Muscle of leg (tissue), 11 donors: ENCODE results near the gene SLC9A7. TPM values are rescaled to one million over a fixed set of nuclear protein-coding genes. Genes with fewer than 3 reads are reported as not detected.

Experiments
- DNase-seq: peaks from one replicate; pipeline ENCODE4 v3.0.0; 2013
- H3K27ac ChIP-seq: one replicate; pipeline ENCODE4 v1.5.1; 2013; ENCODE audit warnings: mild to moderate bottlenecking, low read length, control low read depth
- H3K27me3 ChIP-seq: one replicate; pipeline ENCODE4 v1.6.1; 2013; ENCODE audit warnings: low read length; ENCODE audit not compliant: control insufficient read depth, insufficient read depth
- H3K36me3 ChIP-seq: one replicate; pipeline ENCODE4 v1.6.1; 2013; ENCODE audit warnings: low read length; ENCODE audit not compliant: control insufficient read depth, insufficient read depth
- H3K4me1 ChIP-seq: one replicate; pipeline ENCODE4 v1.6.1; 2013; ENCODE audit warnings: low read length; ENCODE audit not compliant: control insufficient read depth, insufficient read depth
- H3K4me3 ChIP-seq: one replicate; pipeline ENCODE4 v1.5.1; 2013; ENCODE audit warnings: low read length, control low read depth
- H3K9me3 ChIP-seq: replicated peaks from 2 replicates; pipeline ENCODE4 v1.6.1; 2013; ENCODE audit warnings: low read depth, low read length; ENCODE audit not compliant: control insufficient read depth
- WGBS: methylation state at CpG from one replicate; pipeline ENCODE4 v1.1.5; 2013; ENCODE audit warnings: missing lambda C conversion rate; ENCODE audit not compliant: insufficient coverage; 5-methylcytosine and 5-hydroxymethylcytosine counted together
- polyA plus RNA-seq, 8 donors: library from polyadenylated mRNA; unstranded; fragments of 120-200 nt; gene quantifications; one replicate each; pipeline versions ENCODE4 v1.2.1 to v1.2.3, GENCODE V29; 2013; ENCODE audit warnings: inconsistent platforms in 1 of 8, low replicate concordance in 1 of 8; ENCODE audit not compliant: insufficient read length in 8 of 8, insufficient read depth in 1 of 8
- total RNA-seq: library from RNA; stranded (reverse); fragments of 120-200 nt; gene quantifications from one replicate; pipeline ENCODE4 v1.2.4, GENCODE V29; 2013

The SLC9A7 gene
- total and polyA plus RNA-seq, 9 donors: 5.4 to 12.3 (median 6.7) TPM

GRCh38 chrX:46617906-46618305 is 141.0 kb downstream of the SLC9A7 start:
- H3K27ac ChIP-seq: no peak overlapping the region

DNA sequence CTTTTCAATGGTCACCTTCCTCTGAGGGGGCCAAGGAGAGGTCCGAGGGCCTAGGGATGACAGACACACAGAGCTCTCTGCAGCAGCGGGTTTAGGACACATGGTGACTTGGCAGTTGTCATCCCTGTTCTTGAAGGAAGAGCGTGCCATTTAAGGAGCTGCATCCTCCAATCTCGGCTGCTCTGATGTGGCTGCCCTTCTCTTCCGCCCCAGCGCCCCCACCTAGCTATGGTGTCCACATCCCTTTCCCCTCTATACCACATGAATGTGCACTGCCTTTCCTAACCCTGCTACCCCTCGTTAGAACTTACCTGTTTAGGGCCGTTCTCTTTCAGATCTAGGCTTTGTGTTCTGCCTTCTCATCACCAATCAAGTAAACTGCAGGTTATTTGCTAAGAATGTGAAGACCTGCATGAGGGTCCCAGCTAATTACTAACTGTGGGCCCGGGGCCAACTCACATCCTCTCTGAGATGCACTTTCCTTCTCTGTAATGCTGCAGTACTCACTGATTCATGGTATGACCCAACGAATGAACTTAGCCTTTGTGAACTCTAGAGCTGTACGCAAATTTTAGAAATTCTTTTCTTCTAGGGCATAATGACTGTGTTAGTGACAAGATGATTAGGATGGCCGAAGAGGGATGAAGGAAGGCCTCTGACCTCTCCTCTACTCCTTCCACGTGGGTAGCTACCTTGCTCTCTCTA is 147.1 kb downstream of the SLC9A7 start:
- 71% methylated on average over 8 of the region's 13 CpGs for WGBS
- Histone ChIP-seq H3K9me3 (no peaks in the 10 kb centered on the region), H3K36me3 (no peaks in the 10 kb centered on the region), H3K4me3 (no peak overlapping the region), H3K4me1 (no peaks in the 10 kb centered on the region), H3K27ac (no peak overlapping the region), H3K27me3 (peaks cover 16% of the 10 kb centered on the region)
- no peak for DNase-seq

More at GRCh38 chrX:46617906-46618305, 141.0 kb downstream of the SLC9A7 start:
- no peak for DNase-seq
- Histone ChIP-seq H3K27me3 (peaks cover 4% of the 10 kb centered on the region), H3K4me1 (no peaks in the 10 kb centered on the region), H3K36me3 (no peaks in the 10 kb centered on the region), H3K9me3 (peaks cover 3% of the 10 kb centered on the region), H3K4me3 (no peak overlapping the region)

DNA sequence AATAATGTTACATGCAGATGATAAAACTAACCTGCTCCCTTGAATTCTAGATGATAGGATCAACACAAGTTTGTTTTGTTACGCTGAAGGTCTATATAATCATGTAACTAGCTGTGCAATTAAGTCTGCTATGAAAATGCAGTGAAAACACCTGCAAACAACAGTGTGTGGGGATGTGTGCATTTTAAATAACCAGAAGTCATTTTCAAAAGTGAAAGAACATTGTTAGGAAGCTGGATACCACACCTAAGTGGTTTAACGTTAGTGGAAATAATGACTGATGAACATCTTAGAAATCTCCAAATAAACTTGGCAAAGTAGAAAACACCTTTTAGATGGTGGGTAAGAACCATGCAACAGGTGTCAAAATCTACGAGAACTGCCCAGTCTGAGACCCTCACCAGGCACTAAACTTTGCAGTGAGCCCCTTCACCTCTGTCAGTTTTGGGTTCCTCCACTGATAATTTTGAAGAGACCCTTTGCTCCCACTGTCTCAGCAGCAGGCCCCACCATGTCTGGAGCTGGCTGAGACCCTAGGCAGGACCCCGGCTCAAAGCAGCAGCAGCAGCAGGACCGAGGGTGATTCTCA is 148.8 kb downstream of the SLC9A7 start:
- no peak overlapping the region for H3K4me3 ChIP-seq
- no peak for DNase-seq
- no peaks in the 10 kb centered on the region for H3K36me3 ChIP-seq
- no peaks in the 10 kb centered on the region for H3K4me1 ChIP-seq
- no peak overlapping the region for H3K27ac ChIP-seq
- WGBS: 42% methylated on average over 3 of the region's 5 CpGs
- H3K9me3 ChIP-seq: no peaks in the 10 kb centered on the region
- peaks cover 16% of the 10 kb centered on the region for H3K27me3 ChIP-seq

GRCh38 chrX:46607916-46608315 is 151.0 kb downstream of the SLC9A7 start:
- no peak for DNase-seq
- WGBS: 73% methylated on average over 9 of the region's 11 CpGs
- H3K27ac ChIP-seq: no peak overlapping the region
- H3K4me1 ChIP-seq: no peaks in the 10 kb centered on the region
- no peak overlapping the region for H3K4me3 ChIP-seq
- no peaks in the 10 kb centered on the region for H3K9me3 ChIP-seq
- H3K27me3 ChIP-seq: peaks cover 16% of the 10 kb centered on the region
- no peaks in the 10 kb centered on the region for H3K36me3 ChIP-seq

DNA sequence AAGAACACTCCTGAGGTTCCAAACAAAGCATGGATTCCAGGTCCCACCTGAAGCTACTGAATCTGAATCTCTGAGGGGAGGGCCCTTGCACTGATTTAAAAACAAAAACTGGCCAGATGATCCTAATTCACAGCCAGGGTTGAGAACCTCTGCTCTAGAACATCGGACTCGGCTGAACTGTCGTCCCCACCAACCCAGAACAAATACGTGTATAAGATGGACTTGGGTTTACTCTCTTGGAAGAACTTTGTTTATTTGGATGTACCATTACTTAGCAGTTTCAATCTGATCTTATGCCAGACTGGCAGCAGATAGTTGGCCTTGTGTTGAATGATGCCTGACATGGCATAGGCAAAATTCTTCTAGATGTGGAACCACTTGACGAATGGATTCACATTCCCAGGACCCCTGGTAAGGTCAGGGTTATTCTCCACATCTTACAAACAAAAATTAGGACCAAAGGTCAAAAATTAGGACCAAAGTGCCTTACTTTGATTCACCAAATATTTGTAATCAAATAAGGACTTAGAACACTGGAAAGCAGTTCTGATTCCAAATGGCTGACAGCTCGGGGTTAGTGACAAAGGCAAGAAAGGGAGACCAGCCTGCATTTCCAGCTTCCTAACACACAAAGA is 156.3 kb downstream of the SLC9A7 start:
- no peaks in the 10 kb centered on the region for H3K9me3 ChIP-seq
- WGBS: no CpG with 5 or more reads among the region's 6 CpGs
- no peak overlapping the region for H3K4me3 ChIP-seq
- no peaks in the 10 kb centered on the region for H3K4me1 ChIP-seq
- peaks cover 7% of the 10 kb centered on the region for H3K27me3 ChIP-seq
- no peak overlapping the region for H3K27ac ChIP-seq
- no peaks in the 10 kb centered on the region for H3K36me3 ChIP-seq
- DNase-seq: no peak

DNA sequence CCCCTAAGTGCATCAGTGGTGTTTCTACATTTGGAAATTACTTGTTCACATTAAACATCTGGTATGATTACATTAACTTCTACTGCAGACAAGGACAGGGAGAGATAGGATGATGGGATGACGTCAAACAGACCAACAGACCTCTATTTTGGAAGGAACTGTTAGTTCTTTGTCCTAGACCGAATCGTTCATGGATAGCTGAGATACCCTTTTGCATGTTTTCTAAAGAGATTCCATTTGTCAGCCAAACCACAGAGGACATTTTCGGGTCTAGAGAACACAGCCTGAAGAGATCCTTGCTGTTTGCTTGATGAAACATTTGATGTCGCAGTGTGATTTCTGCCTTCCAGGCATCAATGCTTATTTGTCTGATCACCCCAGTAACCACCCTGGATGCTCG is 157.6 kb downstream of the SLC9A7 start:
- DNase-seq: no peak
- Histone ChIP-seq H3K27ac (no peak overlapping the region), H3K9me3 (no peaks in the 10 kb centered on the region), H3K27me3 (peaks cover 6% of the 10 kb centered on the region), H3K36me3 (no peaks in the 10 kb centered on the region), H3K4me3 (no peak overlapping the region), H3K4me1 (no peaks in the 10 kb centered on the region)
- whole genome bisulfite sequencing: 76% methylated on average over 4 of the region's 6 CpGs

- no peak overlapping the region for H3K27ac ChIP-seq
- peaks cover 6% of the 10 kb centered on the region for H3K27me3 ChIP-seq
These were observed 159.8 kb downstream of the SLC9A7 start for GRCh38 chrX:46599051-46599560.

DNA sequence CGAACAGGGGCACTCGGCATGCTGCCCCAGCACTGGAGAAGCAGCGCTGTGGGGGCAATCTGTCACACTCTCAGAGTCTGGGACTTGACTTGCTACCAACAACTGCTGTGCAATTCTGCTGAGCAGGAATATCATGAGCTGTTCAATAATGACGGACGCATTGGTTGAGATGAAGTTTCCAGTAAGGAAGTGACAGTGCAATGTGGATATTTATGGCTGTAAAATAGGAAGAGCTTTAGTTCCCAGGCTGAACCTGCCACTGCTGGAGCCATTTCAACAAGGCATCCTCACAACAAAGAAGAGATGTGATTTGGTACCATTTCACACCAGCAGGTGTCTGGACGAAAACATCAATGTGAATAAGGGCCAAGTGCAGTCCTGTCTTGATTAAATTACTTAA is 161.1 kb downstream of the SLC9A7 start:
- H3K27ac ChIP-seq: no peak overlapping the region

More at GRCh38 chrX:46599051-46599560, 159.8 kb downstream of the SLC9A7 start:
- no peaks in the 10 kb centered on the region for H3K9me3 ChIP-seq
- no peaks in the 10 kb centered on the region for H3K4me1 ChIP-seq
- H3K4me3 ChIP-seq: no peak overlapping the region
- no CpG with 5 or more reads among the region's 1 CpG for WGBS
- no peaks in the 10 kb centered on the region for H3K36me3 ChIP-seq
- DNase-seq: no peak

GRCh38 chrX:46597208-46597607 is 161.7 kb downstream of the SLC9A7 start:
- H3K27ac ChIP-seq: no peak overlapping the region
- H3K27me3 ChIP-seq: peaks cover 4% of the 10 kb centered on the region
- H3K4me3 ChIP-seq: no peak overlapping the region
- no peaks in the 10 kb centered on the region for H3K4me1 ChIP-seq
- no CpG with 5 or more reads among the region's 8 CpGs for WGBS
- no peaks in the 10 kb centered on the region for H3K36me3 ChIP-seq
- no peaks in the 10 kb centered on the region for H3K9me3 ChIP-seq
- no peak for DNase-seq

More for the DNA sequence above, 161.1 kb downstream of the SLC9A7 start:
- WGBS: 73% methylated on average over 3 of the region's 6 CpGs
- Histone ChIP-seq H3K4me1 (no peaks in the 10 kb centered on the region), H3K36me3 (no peaks in the 10 kb centered on the region), H3K4me3 (no peak overlapping the region), H3K27me3 (peaks cover 6% of the 10 kb centered on the region), H3K9me3 (no peaks in the 10 kb centered on the region)
- no peak for DNase-seq

DNA sequence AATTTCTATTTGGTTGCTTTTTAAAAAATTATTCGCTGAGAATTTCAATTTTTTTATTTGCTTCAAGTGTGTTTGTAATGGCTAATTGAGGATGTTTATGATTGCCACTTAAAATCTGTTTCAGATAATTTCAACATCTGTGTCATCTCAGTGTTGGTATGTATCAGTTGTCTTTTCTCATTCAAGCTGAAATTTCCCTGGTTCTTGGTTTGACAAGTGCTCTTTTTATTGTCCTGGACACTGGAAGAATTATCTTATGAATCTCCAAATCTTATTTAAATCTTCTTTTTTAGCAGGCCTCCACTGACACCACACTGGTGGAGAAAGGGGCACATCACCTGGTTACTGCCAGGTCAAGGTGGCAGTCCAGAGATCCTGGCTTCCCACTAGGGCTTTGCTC is 163.8 kb downstream of the SLC9A7 start:
- Histone ChIP-seq H3K36me3 (no peaks in the 10 kb centered on the region), H3K9me3 (no peaks in the 10 kb centered on the region), H3K27ac (no peak overlapping the region), H3K27me3 (peaks cover 3% of the 10 kb centered on the region), H3K4me3 (no peak overlapping the region), H3K4me1 (no peaks in the 10 kb centered on the region)
- no peak for DNase-seq
- WGBS: no CpG with 5 or more reads among the region's 1 CpG
